GM10266 (cell line): Measurements from ENCODE around the gene PCNT.

Experiments used
- DNase-seq: peaks from one replicate; pipeline ENCODE4 v3.0.0; 2012; ENCODE audit errors: extremely low spot score
- CTCF ChIP-seq: IDR thresholded peaks from 2 replicates; pipeline ENCODE4 v1.5.1; 2012; ENCODE audit warnings: mild to moderate bottlenecking, low read depth; ENCODE audit not compliant: control insufficient read depth, insufficient read depth; ENCODE audit errors: missing control alignments

Gene PCNT

GRCh38 chr21:46411236-46411635 is 87.3 kb downstream of the PCNT start:
- TF ChIP-seq CTCF = no peak
- no peak for DNase-seq

DNA sequence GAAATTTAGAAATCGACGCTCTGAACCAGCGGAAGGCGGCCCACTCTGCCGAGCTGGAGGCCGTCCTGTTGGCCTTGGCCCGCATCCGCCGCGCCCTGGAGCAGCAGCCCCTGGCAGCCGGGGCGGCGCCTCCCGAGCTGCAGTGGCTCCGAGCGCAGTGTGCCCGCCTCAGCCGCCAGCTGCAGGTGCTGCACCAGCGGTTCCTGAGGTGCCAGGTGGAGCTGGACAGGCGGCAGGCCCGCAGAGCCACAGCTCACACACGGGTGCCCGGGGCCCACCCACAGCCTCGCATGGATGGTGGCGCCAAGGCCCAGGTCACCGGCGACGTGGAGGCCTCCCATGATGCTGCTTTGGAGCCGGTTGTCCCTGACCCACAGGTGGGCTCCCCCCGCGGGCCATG is 87.7 kb downstream of the PCNT start:
- TF ChIP-seq CTCF = no peak
- DNase-seq = no peak

DNA sequence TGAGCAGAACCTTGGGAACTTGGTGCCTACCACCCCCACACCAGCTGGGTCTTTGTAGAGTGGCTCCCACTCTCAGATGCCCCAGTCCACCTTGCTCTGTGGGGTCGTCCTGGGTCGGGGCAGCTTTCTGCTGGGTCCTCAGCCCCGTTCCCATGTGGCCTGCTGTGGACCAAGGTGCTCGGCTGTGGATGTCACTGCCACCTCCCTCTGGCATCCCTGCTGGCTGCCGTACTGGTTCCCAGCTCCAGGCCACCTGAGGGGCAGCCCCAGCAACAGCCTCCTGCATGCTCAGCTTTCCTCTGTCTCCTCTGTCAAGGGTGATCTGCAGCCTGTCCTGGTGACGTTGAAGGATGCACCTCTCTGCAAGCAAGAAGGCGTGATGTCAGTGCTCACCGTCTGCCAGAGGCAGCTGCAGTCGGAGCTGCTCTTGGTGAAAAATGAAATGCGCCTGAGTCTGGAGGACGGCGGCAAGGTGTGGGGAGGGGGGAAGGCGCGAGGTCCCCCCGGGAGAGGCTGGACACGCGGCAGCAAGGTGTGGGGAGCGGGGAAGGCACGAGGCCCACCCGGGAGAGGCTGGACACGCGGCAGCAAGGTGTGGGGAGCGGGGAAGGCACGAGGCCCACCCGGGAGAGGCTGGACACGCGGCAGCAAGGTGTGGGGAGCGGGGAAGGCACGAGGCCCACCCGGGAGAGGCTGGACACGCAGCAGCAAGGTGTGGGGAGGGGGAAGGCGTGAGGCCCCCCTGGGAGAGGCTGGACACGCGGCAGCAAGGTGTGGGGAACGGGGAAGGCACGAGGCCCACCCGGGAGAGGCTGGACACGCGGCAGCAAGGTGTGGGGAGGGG is 88.8 kb downstream of the PCNT start:
- no peak for DNase-seq
- no peak for TF ChIP-seq CTCF

GRCh38 chr21:46413365-46413696 is 89.4 kb downstream of the PCNT start:
- no peak for DNase-seq
- no peak for TF ChIP-seq CTCF

- no peak for TF ChIP-seq CTCF
- DNase-seq = no peak
These were observed 91.0 kb downstream of the PCNT start for GRCh38 chr21:46414965-46415275.

- TF ChIP-seq CTCF = no peak
- DNase-seq = no peak
These were observed 92.6 kb downstream of the PCNT start for GRCh38 chr21:46416551-46416950.

- no peak for TF ChIP-seq CTCF
- DNase-seq = no peak
These were observed 94.5 kb downstream of the PCNT start for GRCh38 chr21:46418265-46418946.
